HG03432 (cell line): ENCODE results near the gene GNG12.

ENCODE experiments used
- ATAC-seq: cut with Tn5 transposase; IDR thresholded peaks from one replicate; pipeline ENCODE4 v1.9.1; 2021; ENCODE audit warnings: mild to moderate bottlenecking, moderate library complexity; ENCODE audit not compliant: unreplicated experiment

The GNG12 gene

DNA sequence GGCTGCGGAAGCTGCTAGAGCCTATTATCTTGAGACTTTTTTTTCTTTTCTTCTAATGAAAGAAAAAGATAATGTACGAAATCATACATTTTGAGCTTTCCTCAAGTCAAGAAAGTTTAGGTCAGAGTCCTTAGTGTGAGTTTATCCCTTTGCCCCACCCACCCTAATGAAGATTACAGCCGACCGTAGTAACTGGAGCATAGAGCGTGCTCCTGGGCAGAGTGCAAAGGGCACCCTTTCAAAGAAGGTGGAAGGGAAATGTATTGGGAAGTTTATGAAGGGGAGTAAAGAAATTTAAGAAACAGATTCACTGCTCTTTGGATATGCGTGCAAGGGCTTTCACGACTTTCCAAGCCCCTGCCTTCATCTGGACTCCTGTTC lies 17.2 kb downstream of the GNG12 start:
- no peak for ATAC-seq

DNA sequence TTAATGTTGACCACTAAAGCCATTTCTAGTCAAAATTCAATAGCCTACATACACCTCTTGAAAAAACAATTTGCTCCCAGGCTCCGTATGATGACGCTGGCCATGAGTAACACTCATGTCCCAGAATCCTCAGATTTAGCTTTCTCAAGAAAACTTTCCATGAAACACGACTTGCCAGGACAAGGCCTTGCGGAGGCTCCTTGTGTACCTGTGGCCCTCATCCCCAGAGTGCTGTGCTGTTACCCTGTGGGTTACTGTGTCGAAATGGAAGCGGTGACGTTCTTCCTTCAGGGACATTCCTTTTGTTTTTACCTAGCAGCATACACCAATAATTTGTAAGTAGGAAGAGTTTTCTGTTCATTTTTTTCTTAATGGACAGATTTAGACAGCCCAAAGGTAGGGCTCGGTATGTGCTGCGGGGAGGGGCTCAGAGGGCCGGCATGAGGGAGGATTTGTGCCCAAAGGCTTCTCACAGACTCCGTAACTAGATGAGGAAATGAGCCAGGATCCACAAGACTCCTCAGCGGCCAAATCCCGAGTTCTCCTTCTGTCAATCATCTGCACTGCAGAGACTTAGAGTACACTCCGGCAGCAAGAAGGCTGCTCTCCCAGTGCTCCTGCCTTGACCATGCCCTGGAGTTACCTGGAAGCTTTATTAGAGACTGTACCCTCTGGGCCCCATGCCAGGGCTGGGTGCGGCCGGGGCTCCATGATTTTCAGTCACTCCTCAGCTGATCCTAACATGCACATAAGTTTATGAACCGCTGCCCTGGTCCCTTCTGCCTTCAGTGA lies 17.8 kb downstream of the GNG12 start:
- no peak for ATAC-seq

DNA sequence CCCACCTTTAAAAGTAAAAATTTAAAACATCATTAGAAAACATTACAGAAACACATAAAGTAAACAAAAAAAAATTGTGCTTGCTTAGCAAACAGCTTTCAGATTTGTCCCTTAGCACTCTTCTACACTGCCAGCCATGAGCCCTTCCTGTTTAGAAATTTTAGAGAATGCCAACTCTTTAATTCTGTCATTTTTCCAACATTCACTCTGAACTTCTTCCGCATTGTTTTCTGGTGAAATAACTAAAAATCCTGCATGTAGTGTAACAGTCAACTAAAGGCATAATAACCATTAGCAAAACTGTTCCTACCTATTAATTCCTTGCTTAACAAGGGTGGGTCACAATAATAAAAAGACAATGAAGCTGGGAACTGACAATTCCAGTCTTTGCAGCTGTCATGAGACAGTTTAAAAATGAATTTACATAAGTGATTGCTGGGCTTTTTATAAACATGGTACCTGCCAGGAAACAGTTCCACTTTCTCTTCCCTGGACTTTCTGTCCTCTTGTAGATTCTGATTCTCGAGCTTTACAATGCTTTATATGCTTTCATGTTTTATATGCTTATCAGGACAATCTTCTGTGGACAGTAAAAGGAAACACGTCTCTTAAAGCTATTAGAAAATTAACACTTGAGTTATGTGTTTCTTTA lies 19.0 kb downstream of the GNG12 start:
- no peak for ATAC-seq

- no peak for ATAC-seq
These were observed 21.0 kb downstream of the GNG12 start for GRCh38 chr1:67812226-67812625.

GRCh38 chr1:67811781-67812180 lies 21.5 kb downstream of the GNG12 start:
- ATAC-seq: no peak

DNA sequence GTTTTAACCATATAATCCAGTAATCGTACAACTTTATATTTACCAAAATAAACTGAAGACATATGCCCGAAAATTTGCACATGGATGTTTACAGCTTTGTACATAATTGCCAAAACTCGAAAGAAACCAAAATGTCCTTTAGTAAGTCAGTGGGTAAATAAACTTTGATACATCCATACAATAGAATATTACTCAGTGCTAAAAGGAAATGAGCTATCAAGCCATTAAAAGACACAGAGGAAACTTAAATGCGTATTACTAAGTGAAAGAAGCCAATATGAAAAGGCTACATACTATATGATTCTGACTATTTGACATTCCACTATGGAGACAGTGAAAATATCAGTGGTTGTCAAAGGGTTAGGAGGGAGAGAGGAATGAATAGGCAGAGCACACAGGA lies 23.4 kb downstream of the GNG12 start:
- no peak for ATAC-seq

DNA sequence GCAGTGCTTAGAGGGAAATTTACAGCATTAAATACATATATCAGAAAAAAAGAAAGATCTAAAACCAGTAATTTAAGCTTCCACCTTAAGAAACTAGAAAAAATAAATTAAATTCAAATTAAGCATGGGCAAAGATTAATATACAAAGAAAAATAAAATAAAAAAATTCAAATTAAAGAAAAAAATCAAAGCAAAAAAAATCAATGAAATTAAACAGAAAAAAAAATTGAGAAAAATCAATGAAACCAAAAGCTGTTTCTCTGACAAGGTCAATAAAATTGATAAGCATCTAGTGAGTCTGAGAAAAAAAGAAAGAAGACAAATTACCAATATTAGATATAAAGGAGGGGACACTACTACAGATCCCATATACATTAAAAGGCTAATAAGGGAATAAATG lies 26.0 kb downstream of the GNG12 start:
- no peak for ATAC-seq

GRCh38 chr1:67804710-67805109 lies 28.6 kb downstream of the GNG12 start:
- ATAC-seq: no peak

- no peak for ATAC-seq
These were observed 29.6 kb downstream of the GNG12 start for GRCh38 chr1:67803380-67804279.

- no peak for ATAC-seq
These were observed 30.7 kb downstream of the GNG12 start for GRCh38 chr1:67802565-67802964.

- ATAC-seq: no peak
These were observed 31.4 kb downstream of the GNG12 start for GRCh38 chr1:67801903-67802302.

DNA sequence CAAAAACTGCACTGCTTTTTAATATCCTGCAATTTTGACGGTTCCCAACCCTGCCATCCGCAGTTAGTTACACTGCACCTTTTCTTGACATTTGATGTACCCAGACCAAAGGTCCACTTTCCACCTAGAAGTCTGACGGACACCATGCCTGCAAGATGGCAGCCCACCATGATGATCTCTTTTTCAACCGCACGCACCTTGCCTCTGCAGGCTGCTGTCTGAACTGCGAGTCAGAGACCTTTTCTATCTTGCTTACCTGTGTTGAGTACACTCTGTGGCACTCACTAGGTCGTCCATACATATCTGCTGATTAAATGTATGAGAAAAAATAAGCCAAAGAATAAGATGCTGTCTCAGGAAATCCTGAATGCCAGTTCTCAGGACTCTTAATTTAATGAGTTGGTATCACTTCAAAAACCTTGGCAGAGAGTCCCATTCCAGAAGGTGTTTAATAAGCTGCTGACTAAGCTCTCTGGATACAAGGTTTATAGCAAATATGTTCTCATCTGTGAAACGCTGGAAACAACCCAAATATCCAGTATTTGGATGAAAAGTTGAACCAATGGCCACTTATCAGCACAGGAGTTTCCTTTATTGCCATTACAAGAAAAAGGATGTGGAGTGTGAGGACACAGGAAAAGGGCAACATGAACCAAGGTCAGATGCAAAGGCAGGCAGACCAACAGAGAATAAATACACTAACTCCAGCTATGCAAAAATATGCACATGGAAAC lies 37.9 kb downstream of the GNG12 start:
- no peak for ATAC-seq

GRCh38 chr1:67793562-67793961 lies 39.7 kb downstream of the GNG12 start:
- no peak for ATAC-seq

- ATAC-seq: no peak
These were observed 40.4 kb downstream of the GNG12 start for GRCh38 chr1:67792741-67793458.

- no peak for ATAC-seq
These were observed 41.2 kb downstream of the GNG12 start for GRCh38 chr1:67792103-67792502.

GRCh38 chr1:67791686-67792085 lies 41.6 kb downstream of the GNG12 start:
- no peak for ATAC-seq

GRCh38 chr1:67791261-67791660 lies 42.0 kb downstream of the GNG12 start:
- ATAC-seq: no peak

- ATAC-seq: no peak
These were observed 43.0 kb downstream of the GNG12 start for GRCh38 chr1:67790201-67790692.

DNA sequence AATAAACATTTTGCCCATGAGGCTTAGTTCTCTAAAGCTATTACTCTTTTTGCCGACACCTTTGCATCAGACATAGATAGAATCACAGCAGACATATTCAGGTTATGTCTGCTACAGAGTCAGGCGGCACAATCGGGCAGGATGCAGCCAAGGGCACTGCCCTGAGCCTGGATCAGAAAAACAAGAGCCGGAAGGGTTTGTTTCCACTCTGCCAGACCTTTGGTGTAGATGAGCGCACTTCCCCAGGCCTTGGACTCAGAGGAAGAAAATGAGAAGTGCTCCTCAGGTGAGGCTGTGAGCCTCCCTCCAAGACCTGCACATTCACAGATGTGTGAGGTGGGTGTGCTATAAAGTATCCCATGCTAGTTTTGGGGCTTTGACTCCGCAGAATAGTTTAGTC lies 43.7 kb downstream of the GNG12 start:
- no peak for ATAC-seq

GRCh38 chr1:67788904-67789303 lies 44.4 kb downstream of the GNG12 start:
- no peak for ATAC-seq
